ENCODE results near the gene PPP1R17.

PPP1R17 gene

GRCh38 chr7:31687024-31687748 is at the start of gene PPP1R17:
TSS of gene PPP1R17 (plus strand) at chr7:31687215. CDS start at chr7:31692442, 5,227 bp downstream.
- DNase-seq (ENCODE audit: low read depth) = no peak

GRCh38 chr7:31640381-31640780 is 46.6 kb upstream of the PPP1R17 start:
- DNase-seq (ENCODE audit: low read depth) = no peak

- no peak for DNase-seq (ENCODE audit: low read depth)
Observed at GRCh38 chr7:31642681-31643115, 44.3 kb upstream of the PPP1R17 start.

- no peak for DNase-seq (ENCODE audit: low read depth)
Observed at GRCh38 chr7:31646942-31647341, 40.1 kb upstream of the PPP1R17 start.

GRCh38 chr7:31647511-31647910 is 39.5 kb upstream of the PPP1R17 start:
- no peak for DNase-seq (ENCODE audit: low read depth)

GRCh38 chr7:31648288-31648687 is 38.7 kb upstream of the PPP1R17 start:
- no peak for DNase-seq (ENCODE audit: low read depth)

GRCh38 chr7:31648880-31649279 is 38.1 kb upstream of the PPP1R17 start:
- DNase-seq (ENCODE audit: low read depth) = no peak

- no peak for DNase-seq (ENCODE audit: low read depth)
Observed at GRCh38 chr7:31651234-31652062, 35.6 kb upstream of the PPP1R17 start.

- DNase-seq (ENCODE audit: low read depth) = no peak
Observed at GRCh38 chr7:31652063-31652326, 35.0 kb upstream of the PPP1R17 start.

- no peak for DNase-seq (ENCODE audit: low read depth)
Observed at GRCh38 chr7:31663072-31663471, 23.9 kb upstream of the PPP1R17 start.

- no peak for DNase-seq (ENCODE audit: low read depth)
Observed at GRCh38 chr7:31664890-31665289, 22.1 kb upstream of the PPP1R17 start.

GRCh38 chr7:31665546-31665945 is 21.5 kb upstream of the PPP1R17 start:
- no peak for DNase-seq (ENCODE audit: low read depth)

GRCh38 chr7:31669461-31669860 is 17.6 kb upstream of the PPP1R17 start:
- no peak for DNase-seq (ENCODE audit: low read depth)

- no peak for DNase-seq (ENCODE audit: low read depth)
Observed at GRCh38 chr7:31679574-31680305, 7.3 kb upstream of the PPP1R17 start.

- DNase-seq (ENCODE audit: low read depth) = no peak
Observed at GRCh38 chr7:31683445-31684225, 3.4 kb upstream of the PPP1R17 start.

- no peak for DNase-seq (ENCODE audit: low read depth)
Observed at GRCh38 chr7:31688372-31688771, 1.4 kb downstream of the PPP1R17 start.

GRCh38 chr7:31688996-31689395 is 2.0 kb downstream of the PPP1R17 start:
- DNase-seq (ENCODE audit: low read depth) = no peak

- no peak for DNase-seq (ENCODE audit: low read depth)
Observed at GRCh38 chr7:31690935-31691334, 3.9 kb downstream of the PPP1R17 start.

- no peak for DNase-seq (ENCODE audit: low read depth)
Observed at GRCh38 chr7:31692451-31692850, 5.4 kb downstream of the PPP1R17 start.

GRCh38 chr7:31692871-31693270 is 5.9 kb downstream of the PPP1R17 start:
- DNase-seq (ENCODE audit: low read depth) = no peak

- DNase-seq (ENCODE audit: low read depth) = no peak
Observed at GRCh38 chr7:31695859-31696614, 9.0 kb downstream of the PPP1R17 start.
